Cerebellar nuclear complex (tissue), 1 donor: ENCODE measurements around the gene PEX3.

Experiments
- DNase-seq, 2 experiments: peaks; one replicate each; lab custom pipeline; 2025; lab: John Stamatoyannopoulos, UW

PEX3 gene

GRCh38 chr6:143539106-143539505 lies 88.5 kb downstream of the PEX3 start:
- DNase-seq: no peak

- DNase-seq: no peak
These were observed 89.1 kb downstream of the PEX3 start for GRCh38 chr6:143539734-143540133.

GRCh38 chr6:143540192-143540591 lies 89.6 kb downstream of the PEX3 start:
- DNase-seq: no peak
